Endothelial cell (in vitro differentiated cells): ENCODE results near the gene MSRB3. TPM values are rescaled to one million over a fixed set of nuclear protein-coding genes. Genes with fewer than 3 reads are reported as not detected.

ENCODE experiments used
- DNase-seq: peaks from one replicate; pipeline ENCODE4 v3.0.0; 2021; ENCODE audit warnings: low spot score
- H3K27ac Mint-ChIP-seq: one replicate; pipeline ENCODE4 v1.8.0; 2021; ENCODE audit warnings: mixed read lengths, inconsistent platforms; ENCODE audit not compliant: unreplicated experiment
- H3K27me3 Mint-ChIP-seq: one replicate; pipeline ENCODE4 v1.8.0; 2021; ENCODE audit warnings: mild to moderate bottlenecking, moderate library complexity, mixed read lengths, inconsistent platforms; ENCODE audit not compliant: unreplicated experiment
- H3K36me3 Mint-ChIP-seq: one replicate; pipeline ENCODE4 v1.8.0; 2021; ENCODE audit warnings: mild to moderate bottlenecking, low read depth, mixed read lengths, inconsistent platforms; ENCODE audit not compliant: unreplicated experiment
- H3K4me1 Mint-ChIP-seq: one replicate; pipeline ENCODE4 v1.8.0; 2021; ENCODE audit warnings: mild to moderate bottlenecking, mixed read lengths, inconsistent platforms; ENCODE audit not compliant: unreplicated experiment
- H3K4me3 Mint-ChIP-seq: one replicate; pipeline ENCODE4 v1.8.0; 2021; ENCODE audit warnings: mild to moderate bottlenecking, mixed read lengths, inconsistent platforms; ENCODE audit not compliant: unreplicated experiment
- H3K9me3 Mint-ChIP-seq: one replicate; pipeline ENCODE4 v1.8.0; 2021; ENCODE audit warnings: mixed read lengths, inconsistent platforms; ENCODE audit not compliant: unreplicated experiment
- long read RNA-seq: library from polyadenylated mRNA; unstranded; transcript quantifications from one replicate; pipeline ENCODE4 v2.0.0, GENCODE V29; 2020; ENCODE audit not compliant: unreplicated experiment
- total RNA-seq: library from RNA; stranded (reverse); fragmentation: NEBNext Ultra II Directional; extraction: Animal tissue kit (Norgen Biotek cat#: 25700); gene quantifications from one replicate; pipeline ENCODE4 v1.2.1, GENCODE V29; 2021; ENCODE audit not compliant: unreplicated experiment
- TF ChIP-seq, protein P1 (sequence below): fragments of 200-600 bp; sonication (generic); IDR thresholded peaks from one replicate; pipeline ENCODE4 v1.5.0; 2021; ENCODE audit warnings: antibody characterized with exemption; ENCODE audit not compliant: unreplicated experiment

MSRB3 gene
- 19.9 TPM for total RNA-seq
- long read RNA-seq, full-length matches to known transcripts = 12 of 13 reads
- long read RNA-seq, partial matches to known transcripts = 0 of 13 reads
- long read RNA-seq, other reads (novel, unspliced or antisense) = 1 of 13 reads

DNA sequence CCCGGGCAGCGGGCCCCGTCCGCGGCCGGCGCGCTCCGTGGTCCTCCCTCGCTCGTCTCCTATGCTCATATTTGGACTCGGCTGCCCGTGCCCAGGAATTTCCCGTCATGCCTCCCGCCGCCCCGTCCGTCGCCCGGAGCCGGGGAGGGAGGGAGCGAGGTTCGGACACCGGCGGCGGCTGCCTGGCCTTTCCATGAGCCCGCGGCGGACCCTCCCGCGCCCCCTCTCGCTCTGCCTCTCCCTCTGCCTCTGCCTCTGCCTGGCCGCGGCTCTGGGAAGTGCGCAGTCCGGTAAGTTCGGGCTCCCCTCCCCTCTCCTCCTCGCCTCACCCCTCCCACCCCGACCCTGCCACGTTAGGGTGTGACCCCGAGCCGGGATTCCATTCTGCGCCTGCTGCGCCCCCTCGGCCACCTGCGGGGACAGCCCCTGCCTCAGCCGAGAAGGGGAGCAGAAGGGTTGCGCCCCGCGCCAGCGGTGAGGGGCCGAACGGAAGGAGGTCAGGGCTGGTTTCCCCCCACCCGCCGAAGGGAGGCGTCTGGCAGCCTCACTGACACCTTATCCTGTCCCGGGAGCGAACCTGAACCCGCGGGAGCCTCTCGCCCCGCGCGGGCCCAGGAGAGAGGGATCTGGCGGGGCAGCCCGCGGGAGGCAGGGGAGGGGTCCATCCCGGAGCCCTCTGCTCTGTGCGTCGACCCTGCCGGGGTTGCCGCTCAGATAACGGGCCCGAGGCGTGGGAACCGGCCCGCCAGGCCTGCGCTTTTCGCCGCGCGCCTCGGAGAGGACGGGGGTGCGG lies at the start of gene MSRB3:
Gene MSRB3 (plus strand): TSS at position 108 of the 793 bp plus-strand sequence. CDS start 29,897 bp downstream, outside the sequence.
- TF ChIP-seq, protein P1, sequence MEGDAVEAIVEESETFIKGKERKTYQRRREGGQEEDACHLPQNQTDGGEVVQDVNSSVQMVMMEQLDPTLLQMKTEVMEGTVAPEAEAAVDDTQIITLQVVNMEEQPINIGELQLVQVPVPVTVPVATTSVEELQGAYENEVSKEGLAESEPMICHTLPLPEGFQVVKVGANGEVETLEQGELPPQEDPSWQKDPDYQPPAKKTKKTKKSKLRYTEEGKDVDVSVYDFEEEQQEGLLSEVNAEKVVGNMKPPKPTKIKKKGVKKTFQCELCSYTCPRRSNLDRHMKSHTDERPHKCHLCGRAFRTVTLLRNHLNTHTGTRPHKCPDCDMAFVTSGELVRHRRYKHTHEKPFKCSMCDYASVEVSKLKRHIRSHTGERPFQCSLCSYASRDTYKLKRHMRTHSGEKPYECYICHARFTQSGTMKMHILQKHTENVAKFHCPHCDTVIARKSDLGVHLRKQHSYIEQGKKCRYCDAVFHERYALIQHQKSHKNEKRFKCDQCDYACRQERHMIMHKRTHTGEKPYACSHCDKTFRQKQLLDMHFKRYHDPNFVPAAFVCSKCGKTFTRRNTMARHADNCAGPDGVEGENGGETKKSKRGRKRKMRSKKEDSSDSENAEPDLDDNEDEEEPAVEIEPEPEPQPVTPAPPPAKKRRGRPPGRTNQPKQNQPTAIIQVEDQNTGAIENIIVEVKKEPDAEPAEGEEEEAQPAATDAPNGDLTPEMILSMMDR = no peak
- DNase-seq = peak; percentile 73
- Mint-ChIP-seq H3K4me1 (peaks cover 5% of the 10 kb centered on the region), H3K36me3 (no peaks in the 10 kb centered on the region), H3K9me3 (no peaks in the 10 kb centered on the region), H3K4me3 (peak within 1 kb of the TSS; percentile 90), H3K27me3 (peaks cover 2% of the 10 kb centered on the region), H3K27ac (no peak within 1 kb of the TSS)

- Mint-ChIP-seq H3K36me3 (peaks cover 31% of the 10 kb centered on the region), H3K27ac (no peak overlapping the region), H3K27me3 (no peaks in the 10 kb centered on the region), H3K4me1 (peaks cover 3% of the 10 kb centered on the region), H3K4me3 (peak overlapping the region; percentile 4), H3K9me3 (no peaks in the 10 kb centered on the region)
- DNase-seq = no peak
- TF ChIP-seq, protein P1 = no peak
Measured at GRCh38 chr12:65229441-65229840, 49.0 kb upstream of the MSRB3 start.

DNA sequence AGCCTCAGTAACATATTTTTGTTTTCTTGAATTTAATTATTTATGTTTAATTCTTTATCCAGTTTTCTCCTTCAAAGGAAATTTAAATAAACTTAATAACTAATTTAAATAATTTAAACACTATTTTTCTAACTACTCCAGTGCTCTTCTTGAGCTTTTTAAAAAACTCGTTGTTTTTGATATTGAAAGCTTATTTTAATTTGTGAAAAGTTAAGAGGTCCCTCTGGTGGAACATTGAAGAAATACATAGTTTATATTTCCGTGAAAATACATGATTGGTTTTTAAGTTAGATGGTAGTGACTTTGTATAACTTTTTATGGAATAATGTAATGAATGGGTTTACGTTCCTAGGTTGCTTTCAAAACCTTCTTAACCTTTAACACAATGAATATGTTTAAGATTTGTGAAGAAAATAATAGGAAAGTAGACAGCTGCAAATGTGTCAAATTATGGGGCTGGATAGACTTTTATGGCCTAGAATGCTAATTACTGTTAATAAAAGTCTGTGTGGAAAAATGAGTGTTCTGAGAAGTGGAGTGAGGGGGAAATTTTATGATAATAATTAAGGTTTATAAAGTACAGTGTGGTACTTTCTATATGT lies 45.9 kb upstream of the MSRB3 start:
- no peak overlapping the region for H3K27ac Mint-ChIP-seq
- peaks cover 24% of the 10 kb centered on the region for H3K36me3 Mint-ChIP-seq
- H3K4me3 Mint-ChIP-seq = no peak overlapping the region
- no peaks in the 10 kb centered on the region for H3K9me3 Mint-ChIP-seq
- TF ChIP-seq, protein P1 = peak; percentile 79
- H3K27me3 Mint-ChIP-seq = no peaks in the 10 kb centered on the region
- no peak for DNase-seq
- no peaks in the 10 kb centered on the region for H3K4me1 Mint-ChIP-seq

DNA sequence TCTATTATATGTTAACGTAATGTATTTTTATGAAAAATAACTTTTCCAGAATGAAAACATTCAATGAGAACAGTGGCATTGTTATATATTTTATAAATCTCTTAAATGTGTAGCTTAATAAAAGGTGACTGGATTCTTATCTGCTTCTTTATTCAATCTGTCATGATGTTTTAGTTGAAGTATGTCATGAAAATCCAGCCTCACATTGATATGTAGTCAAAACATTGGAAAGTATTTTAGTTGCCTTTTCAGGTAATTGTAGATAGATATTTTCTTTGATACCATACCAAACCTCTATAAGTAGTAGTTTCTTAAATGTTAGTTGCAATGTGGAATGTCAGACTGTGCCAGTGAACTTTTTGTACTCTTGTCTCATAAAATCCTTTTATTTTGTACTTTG lies 41.3 kb upstream of the MSRB3 start:
- H3K9me3 Mint-ChIP-seq = no peaks in the 10 kb centered on the region
- H3K4me1 Mint-ChIP-seq = no peaks in the 10 kb centered on the region
- H3K4me3 Mint-ChIP-seq = no peak overlapping the region
- H3K27ac Mint-ChIP-seq = no peak overlapping the region
- H3K27me3 Mint-ChIP-seq = no peaks in the 10 kb centered on the region
- no peaks in the 10 kb centered on the region for H3K36me3 Mint-ChIP-seq
- no peak for DNase-seq
- TF ChIP-seq, protein P1 = no peak

- no peaks in the 10 kb centered on the region for H3K27me3 Mint-ChIP-seq
- no peaks in the 10 kb centered on the region for H3K4me1 Mint-ChIP-seq
- DNase-seq = no peak
- TF ChIP-seq, protein P1 = no peak
- H3K27ac Mint-ChIP-seq = no peak overlapping the region
- no peak overlapping the region for H3K4me3 Mint-ChIP-seq
- no peaks in the 10 kb centered on the region for H3K9me3 Mint-ChIP-seq
- H3K36me3 Mint-ChIP-seq = no peaks in the 10 kb centered on the region
Measured at GRCh38 chr12:65238609-65239008, 39.9 kb upstream of the MSRB3 start.
